OCI-LY7 (cell line): ENCODE data around the gene SLC22A14. TPM values are rescaled to one million over a fixed set of nuclear protein-coding genes. Genes with fewer than 3 reads are reported as not detected.

Experiments used
- BruUV-seq: library from RNA; stranded (reverse); fragments of 400-500 nt; replicated peaks from 2 replicates; lab custom pipeline; 2021; lab: Mats Ljungman, UMichigan
- CTCF ChIA-PET: fragments of 300-600 bp; sonication (Branson Sonifier 250); formaldehyde crosslinking; loops from one replicate; lab custom pipeline; 2022; ENCODE audit warnings: antibody characterized with exemption; ENCODE audit not compliant: unreplicated experiment; lab: Charles Lee
- POLR2A ChIA-PET: fragments of 300-600 bp; sonication (Branson Sonifier 250); formaldehyde crosslinking; loops from one replicate; lab custom pipeline; 2022; ENCODE audit warnings: antibody characterized with exemption; lab: Charles Lee
- DNase-seq: peaks from one replicate; pipeline ENCODE4 v3.0.0-alpha.2; 2015; ENCODE audit warnings: low spot score
- H2AFZ ChIP-seq: fragments of 200-600 bp; sonication (generic), shearing (Covaris generic); 2 replicates; pipeline ENCODE4 v1.6.1; 2014; ENCODE audit warnings: mild to moderate bottlenecking, antibody characterized with exemption, low read length, moderate library complexity
- H3K27ac ChIP-seq: fragments of 200-600 bp; sonication (generic); 2 replicates; pipeline ENCODE4 v1.5.1; 2014; ENCODE audit warnings: mixed run types, low read depth, mild to moderate bottlenecking, moderate library complexity, low read length, inconsistent platforms; ENCODE audit not compliant: poor library complexity, severe bottlenecking
- H3K36me3 ChIP-seq: fragments of 200-600 bp; sonication (generic); 2 replicates; pipeline ENCODE4 v1.6.1; 2014; ENCODE audit warnings: mild to moderate bottlenecking, antibody characterized with exemption, low read length, moderate library complexity, mixed read lengths; ENCODE audit not compliant: insufficient read depth
- H3K4me1 ChIP-seq: fragments of 200-600 bp; sonication (generic); 2 replicates; pipeline ENCODE4 v1.5.1; 2014; ENCODE audit warnings: mild to moderate bottlenecking, low read length; ENCODE audit not compliant: insufficient read depth, poor library complexity, severe bottlenecking
- H3K4me2 ChIP-seq: fragments of 200-600 bp; sonication (generic); 2 replicates; pipeline ENCODE4 v1.6.1; 2014; ENCODE audit warnings: mild to moderate bottlenecking, low read length
- H3K4me3 ChIP-seq: fragments of 200-600 bp; sonication (generic); 2 replicates; pipeline ENCODE4 v1.5.1; 2014; ENCODE audit warnings: mild to moderate bottlenecking, low read depth, low read length; ENCODE audit not compliant: poor library complexity, severe bottlenecking
- H3K79me2 ChIP-seq: fragments of 200-600 bp; sonication (generic); 2 replicates; pipeline ENCODE4 v1.6.1; 2016; ENCODE audit warnings: low read depth, mild to moderate bottlenecking, low read length, moderate library complexity, mixed read lengths; ENCODE audit not compliant: insufficient read depth
- H3K9me2 ChIP-seq: fragments of 200-600 bp; sonication (generic); 2 replicates; pipeline ENCODE4 v1.6.1; 2016; ENCODE audit warnings: mild to moderate bottlenecking, low read length, mixed read lengths; ENCODE audit not compliant: insufficient read depth
- H3K9me3 ChIP-seq: fragments of 200-600 bp; sonication (generic); 2 replicates; pipeline ENCODE4 v1.6.1; 2014; ENCODE audit warnings: mild to moderate bottlenecking, mixed run types, low read length, mixed read lengths
- H4K20me1 ChIP-seq: fragments of 200-600 bp; sonication (generic); 2 replicates; pipeline ENCODE4 v1.6.1; 2014; ENCODE audit warnings: mild to moderate bottlenecking, antibody characterized with exemption, low read length, moderate library complexity, mixed read lengths; ENCODE audit not compliant: insufficient read depth
- CTCF ChIP-seq: fragments of 200-600 bp; sonication (generic); conservative IDR thresholded peaks from 2 replicates; pipeline ENCODE4 v1.5.1; 2014; ENCODE audit warnings: mild to moderate bottlenecking, antibody characterized with exemption, low read length, moderate library complexity, mixed read lengths
- EZH2phosphoT487 ChIP-seq: fragments of 200-600 bp; sonication (generic); IDR thresholded peaks from 2 replicates; pipeline ENCODE4 v1.6.1; 2018; ENCODE audit warnings: low read depth, borderline replicate concordance, mild to moderate bottlenecking, mixed run types, antibody characterized with exemption, low read length, moderate library complexity, mixed read lengths
- intact Hi-C: fragments of 100-400 bp; cut with micrococcal nuclease; formaldehyde crosslinking; loops from one replicate; pipeline ENCODE4 v1.10.0; 2022; ENCODE audit not compliant: unreplicated experiment
- total RNA-seq, 2 experiments: library from RNA; depleted of rRNA in 1 of 2; stranded (reverse); fragments of >200 nt in 1 of 2; shearing (Covaris generic) in 1 of 2; gene quantifications; 2 replicates each; pipeline ENCODE4 v1.2.3, GENCODE V29; 2014 to 2022

SLC22A14 gene
- total RNA-seq, 2 experiments from 2014 or later = not detected

- no peak overlapping the region for H3K4me3 ChIP-seq
- CTCF ChIA-PET = no interaction called here
- no peaks in the 10 kb centered on the region for H3K9me3 ChIP-seq
- DNase-seq = no peak
- H4K20me1 ChIP-seq = no peaks in the 10 kb centered on the region
- POLR2A ChIA-PET = no interaction called here
- no peak overlapping the region for H3K27ac ChIP-seq
- H3K4me1 ChIP-seq = no peaks in the 10 kb centered on the region
- H3K36me3 ChIP-seq = no peaks in the 10 kb centered on the region
- no TSS peak for BruUV-seq
- no peaks in the 10 kb centered on the region for H3K9me2 ChIP-seq
- no peak overlapping the region for H2AFZ ChIP-seq
- TF ChIP-seq EZH2phosphoT487 (no peak), CTCF (no peak)
- H3K79me2 ChIP-seq = no peaks in the 10 kb centered on the region
- intact Hi-C loops = no loop called here
- no peak overlapping the region for H3K4me2 ChIP-seq
These were observed 5.0 kb upstream of the SLC22A14 start for GRCh38 chr3:38276917-38277630.

- CTCF ChIA-PET = no interaction called here
- intact Hi-C loops = no loop called here
These were observed 3.3 kb upstream of the SLC22A14 start for GRCh38 chr3:38278841-38279240.

More at GRCh38 chr3:38278841-38279240, 3.3 kb upstream of the SLC22A14 start:
- H3K27ac ChIP-seq = no peak overlapping the region
- H3K9me2 ChIP-seq = no peaks in the 10 kb centered on the region
- H4K20me1 ChIP-seq = no peaks in the 10 kb centered on the region
- no peak for DNase-seq
- no peak overlapping the region for H3K4me2 ChIP-seq
- no peak overlapping the region for H2AFZ ChIP-seq
- H3K4me3 ChIP-seq = no peak overlapping the region
- H3K79me2 ChIP-seq = no peaks in the 10 kb centered on the region
- no peaks in the 10 kb centered on the region for H3K36me3 ChIP-seq
- TF ChIP-seq EZH2phosphoT487 = no peak
- TF ChIP-seq CTCF = no peak
- no peaks in the 10 kb centered on the region for H3K9me3 ChIP-seq
- no peaks in the 10 kb centered on the region for H3K4me1 ChIP-seq
- POLR2A ChIA-PET = interaction anchor here (0.7 kb wide), 1 partner anchor 63 kb away, joined by 5 read pairs; no protein-coding TSS in a partner anchor
- no TSS peak for BruUV-seq
